Spleen (tissue), 11 donors: ENCODE data around the gene GBP5. TPM values are rescaled to one million over a fixed set of nuclear protein-coding genes. Genes with fewer than 3 reads are reported as not detected.

Experiments
- DNase-seq: peaks from one replicate; pipeline ENCODE4 v3.0.0-alpha.2; 2020
- H3K27ac ChIP-seq, 8 donors: fragments of 200-600 bp; sonication (generic) in 7 of 8; 1 replicate in 4 of 8; 2 replicates in 4 of 8; pipeline versions ENCODE4 v1.5.0 to v1.8.0; 2016 to 2021; ENCODE audit warnings: inconsistent platforms in 4 of 8, mild to moderate bottlenecking in 4 of 8, moderate library complexity in 1 of 8
- H3K27me3 ChIP-seq, 7 donors: fragments of 200-600 bp; sonication (generic) in 6 of 7; replicated peaks in 1 of 7; 1 replicate in 4 of 7; 2 replicates in 3 of 7; pipeline versions ENCODE4 v1.5.0 to v1.8.0; 2016 to 2021; ENCODE audit warnings: inconsistent platforms in 3 of 7, mild to moderate bottlenecking in 1 of 7
- H3K36me3 ChIP-seq, 6 donors: fragments of 200-600 bp; sonication (generic) in 5 of 6; 1 replicate in 4 of 6; 2 replicates in 2 of 6; pipeline versions ENCODE4 v1.5.0 to v1.8.0; 2016 to 2021; ENCODE audit warnings: inconsistent platforms in 2 of 6
- H3K4me1 ChIP-seq, 6 donors: fragments of 200-600 bp; sonication (generic) in 5 of 6; 1 replicate in 3 of 6; 2 replicates in 3 of 6; pipeline versions ENCODE4 v1.5.0 to v1.8.0; 2016 to 2021; ENCODE audit warnings: inconsistent platforms in 3 of 6
- H3K4me3 ChIP-seq, 8 donors: fragments of 200-600 bp; sonication (generic) in 7 of 8; 1 replicate in 4 of 8; 2 replicates in 4 of 8; pipeline versions ENCODE4 v1.5.0 to v1.8.0; 2016 to 2021; ENCODE audit warnings: inconsistent platforms in 4 of 8, mild to moderate bottlenecking in 4 of 8, moderate library complexity in 2 of 8
- H3K9me3 ChIP-seq, 8 donors: fragments of 200-600 bp; sonication (generic) in 7 of 8; 1 replicate in 4 of 8; 2 replicates in 4 of 8; pipeline versions ENCODE4 v1.5.0 to v1.8.0; 2016 to 2021; ENCODE audit warnings: inconsistent platforms in 4 of 8
- POLR2A ChIP-seq, 3 donors: fragments of 450-650 bp; IDR thresholded peaks; one replicate each; pipeline ENCODE4 v1.5.1; 2017; ENCODE audit warnings: antibody characterized with exemption in 3 of 3, mild to moderate bottlenecking in 1 of 3
- POLR2AphosphoS5 ChIP-seq, 3 donors: sonication (generic); formaldehyde crosslinking; IDR thresholded peaks; one replicate each; pipeline ENCODE4 v1.5.1; 2017; ENCODE audit warnings: antibody characterized with exemption in 3 of 3
- WGBS, 5 donors: extraction: QIAGEN DNeasy Blood & Tissue Kit in 3 of 5; methylation state at CpG; one replicate each; pipeline versions ENCODE4 v1.1.5 to v1.1.7; 2013 to 2018; 5-methylcytosine and 5-hydroxymethylcytosine counted together
- intact Hi-C: fragments of 100-400 bp; cut with DNase I; formaldehyde crosslinking; loops from one replicate; pipeline ENCODE4 v1.15.0; 2023; ENCODE audit warnings: low total_unique reads
- polyA plus RNA-seq, 3 donors: library from polyadenylated mRNA; stranded (reverse); fragments of 200-250 nt; gene quantifications; one replicate each; pipeline ENCODE4 v1.2.1, GENCODE V29; 2013
- total RNA-seq, 7 donors: library from RNA; depleted of rRNA in 3 of 7; stranded (reverse); fragments of >200 nt in 3 of 7; fragmentation: NEBNext Ultra II Directional in 4 of 7; extraction: Animal tissue kit (Norgen Biotek cat#: 25700) in 4 of 7; gene quantifications; one replicate each; pipeline versions ENCODE4 v1.1.0 to v1.2.1, GENCODE V29; 2016 to 2021
- TF ChIP-seq, protein P1 (sequence below), 11 experiments: fragments of 200-600 bp in 7 of 11; fragments of 450-650 bp in 4 of 11; sonication (generic) in 4 of 11; IDR thresholded peaks in 8 of 11; conservative IDR thresholded peaks in 3 of 11; 1 replicate in 7 of 11; 2 replicates in 4 of 11; pipeline versions ENCODE4 v1.4.0 to v1.8.0; 2016 to 2021; ENCODE audit warnings: antibody characterized with exemption in 11 of 11, inconsistent platforms in 4 of 11, mild to moderate bottlenecking in 1 of 11
- donor health status: healthy with polysubstance abuse.
- donor health status: DM: no; HTN: no; CAD: no; lungs with moderate emphysema.
- donor health status: DM: no; HTN: no; CAD: no.
- donor health status: Bipolar disorder and iron deficiency.
- donor health status: healthy.
- donor health status: DM: no; HTN: no; CAD: no.
- donor health status: DM: yes; HTN: yes; CAD: no.

Gene GBP5
- total and polyA plus RNA-seq, 10 donors: 11.3 to 94.5 (median 50.6) TPM

DNA sequence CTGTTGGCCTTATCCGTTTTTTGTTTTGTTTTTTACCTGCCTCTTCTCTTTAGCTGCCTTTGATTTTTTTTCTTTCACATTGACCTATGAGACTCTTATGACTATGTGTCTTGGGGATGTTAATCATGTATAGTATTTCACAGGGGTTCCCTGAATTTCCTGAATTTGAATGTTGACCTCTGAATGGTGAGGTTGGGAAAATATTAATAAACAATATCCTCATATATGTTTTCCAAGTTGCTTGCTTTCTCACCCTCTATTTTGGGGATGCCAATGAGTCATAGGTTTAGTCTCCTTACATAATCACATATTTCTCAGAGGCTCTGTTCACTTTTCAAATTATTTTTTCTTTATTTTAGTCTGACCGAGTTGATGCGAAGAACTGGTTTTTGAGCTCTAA is 29.6 kb downstream of the GBP5 start:
- DNase-seq: no peak
- no peaks in the 10 kb centered on the region for H3K27me3 ChIP-seq
- intact Hi-C loops: no loop called here
- H3K27ac ChIP-seq: no peak overlapping the region
- H3K36me3 ChIP-seq: no peaks in the 10 kb centered on the region
- 86 to 98% (median 96%) methylated on average over 3 of the region's 3 CpGs for WGBS, 5 donors
- H3K4me1 ChIP-seq: no peaks in the 10 kb centered on the region
- peaks cover 0 to 13% (median 0%) of the 10 kb centered on the region in 8 donors for H3K9me3 ChIP-seq
- TF ChIP-seq POLR2A (IDR thresholded peaks at IDR 0.05) (no peak), POLR2AphosphoS5 (IDR thresholded peaks at IDR 0.05) (no peak)
- TF ChIP-seq, protein P1, sequence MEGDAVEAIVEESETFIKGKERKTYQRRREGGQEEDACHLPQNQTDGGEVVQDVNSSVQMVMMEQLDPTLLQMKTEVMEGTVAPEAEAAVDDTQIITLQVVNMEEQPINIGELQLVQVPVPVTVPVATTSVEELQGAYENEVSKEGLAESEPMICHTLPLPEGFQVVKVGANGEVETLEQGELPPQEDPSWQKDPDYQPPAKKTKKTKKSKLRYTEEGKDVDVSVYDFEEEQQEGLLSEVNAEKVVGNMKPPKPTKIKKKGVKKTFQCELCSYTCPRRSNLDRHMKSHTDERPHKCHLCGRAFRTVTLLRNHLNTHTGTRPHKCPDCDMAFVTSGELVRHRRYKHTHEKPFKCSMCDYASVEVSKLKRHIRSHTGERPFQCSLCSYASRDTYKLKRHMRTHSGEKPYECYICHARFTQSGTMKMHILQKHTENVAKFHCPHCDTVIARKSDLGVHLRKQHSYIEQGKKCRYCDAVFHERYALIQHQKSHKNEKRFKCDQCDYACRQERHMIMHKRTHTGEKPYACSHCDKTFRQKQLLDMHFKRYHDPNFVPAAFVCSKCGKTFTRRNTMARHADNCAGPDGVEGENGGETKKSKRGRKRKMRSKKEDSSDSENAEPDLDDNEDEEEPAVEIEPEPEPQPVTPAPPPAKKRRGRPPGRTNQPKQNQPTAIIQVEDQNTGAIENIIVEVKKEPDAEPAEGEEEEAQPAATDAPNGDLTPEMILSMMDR (IDR thresholded peaks at IDR 0.05 in 8 of 11, conservative IDR thresholded peaks at IDR 0.05 in 3 of 11): no peak
- H3K4me3 ChIP-seq: no peak overlapping the region

Other genes with a start within 250 kb of the GBP5 start
- 10 to 100 TPM; 22.4 to 54.7 (median 30.9) TPM for gene GBP3, start 250.0 kb downstream of the GBP5 start, total RNA-seq
- 10 to 100 TPM in 1 of 3 donors, 1 to 10 TPM in 2; 7.3 to 11.9 (median 7.7) TPM for gene GBP3, start 250.0 kb downstream of the GBP5 start, polyA plus RNA-seq
- gene GBP1, start 207.7 kb downstream of the GBP5 start, total RNA-seq: 100 to 1,000 TPM in 2 of 7 donors, 10 to 100 TPM in 5; 40.2 to 134 (median 63.1) TPM
- gene GBP1, start 207.7 kb downstream of the GBP5 start, polyA plus RNA-seq: 10 to 100 TPM; 15.8 to 51.6 (median 18.5) TPM
- gene GBP2, start 146.7 kb downstream of the GBP5 start, total RNA-seq: 100 to 1,000 TPM in 2 of 7 donors, 10 to 100 TPM in 5; 69.2 to 109 (median 82.6) TPM
- gene GBP2, start 146.7 kb downstream of the GBP5 start, polyA plus RNA-seq: 10 to 100 TPM; 62.1 to 75.1 (median 66.4) TPM
- gene GBP7, start 96.9 kb downstream of the GBP5 start, total RNA-seq: under 1 TPM in 3 of 7 donors, not detected in 4; 0.14 to 0.50 (median 0.24) TPM
- gene GBP7, start 96.9 kb downstream of the GBP5 start, polyA plus RNA-seq: under 1 TPM in 2 of 3 donors, not detected in 1; 0.02 to 0.03 TPM
- gene GBP4, start 73.9 kb downstream of the GBP5 start, total RNA-seq: 10 to 100 TPM; 28.3 to 63.5 (median 40.0) TPM
- gene GBP4, start 73.9 kb downstream of the GBP5 start, polyA plus RNA-seq: 10 to 100 TPM; 14.5 to 28.5 (median 15.8) TPM
- gene GBP6, start 91.2 kb upstream of the GBP5 start, total RNA-seq: under 1 TPM; 0.19 to 0.46 (median 0.25) TPM
- under 1 TPM; 0.02 to 0.26 (median 0.05) TPM for gene GBP6, start 91.2 kb upstream of the GBP5 start, polyA plus RNA-seq